ENCODE data around the gene DNER.

DNA sequence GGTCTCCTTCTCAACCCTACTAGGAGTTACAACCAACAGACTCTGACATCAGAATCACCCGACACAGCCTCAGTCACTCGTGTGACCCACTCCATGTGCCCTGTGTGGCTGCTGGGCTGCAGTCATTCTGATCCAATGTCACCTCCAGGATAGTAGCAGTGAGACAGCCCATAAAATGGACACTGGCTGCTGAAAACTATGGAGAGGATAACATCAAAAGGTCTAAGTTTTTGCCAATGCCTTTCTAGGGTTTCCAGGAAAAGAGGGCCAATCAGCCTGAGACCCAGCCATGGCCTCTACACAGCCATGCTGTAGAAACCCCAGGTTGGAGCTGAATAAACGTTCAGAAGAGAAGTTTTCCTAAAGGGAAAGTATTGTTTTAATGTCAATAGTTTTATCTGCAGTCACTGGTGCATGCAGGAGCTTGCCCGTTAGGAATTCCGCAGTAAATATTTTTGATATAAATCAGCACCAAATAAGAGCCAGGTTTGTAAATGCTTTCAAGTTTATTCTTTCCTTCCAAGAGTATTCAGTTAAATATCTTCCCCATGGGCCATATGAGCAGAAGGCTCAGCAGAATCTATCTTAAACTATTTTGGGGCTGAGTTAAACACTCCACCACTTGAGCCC is 351.1 kb downstream of the DNER start:
- TF ChIP-seq, protein P1, sequence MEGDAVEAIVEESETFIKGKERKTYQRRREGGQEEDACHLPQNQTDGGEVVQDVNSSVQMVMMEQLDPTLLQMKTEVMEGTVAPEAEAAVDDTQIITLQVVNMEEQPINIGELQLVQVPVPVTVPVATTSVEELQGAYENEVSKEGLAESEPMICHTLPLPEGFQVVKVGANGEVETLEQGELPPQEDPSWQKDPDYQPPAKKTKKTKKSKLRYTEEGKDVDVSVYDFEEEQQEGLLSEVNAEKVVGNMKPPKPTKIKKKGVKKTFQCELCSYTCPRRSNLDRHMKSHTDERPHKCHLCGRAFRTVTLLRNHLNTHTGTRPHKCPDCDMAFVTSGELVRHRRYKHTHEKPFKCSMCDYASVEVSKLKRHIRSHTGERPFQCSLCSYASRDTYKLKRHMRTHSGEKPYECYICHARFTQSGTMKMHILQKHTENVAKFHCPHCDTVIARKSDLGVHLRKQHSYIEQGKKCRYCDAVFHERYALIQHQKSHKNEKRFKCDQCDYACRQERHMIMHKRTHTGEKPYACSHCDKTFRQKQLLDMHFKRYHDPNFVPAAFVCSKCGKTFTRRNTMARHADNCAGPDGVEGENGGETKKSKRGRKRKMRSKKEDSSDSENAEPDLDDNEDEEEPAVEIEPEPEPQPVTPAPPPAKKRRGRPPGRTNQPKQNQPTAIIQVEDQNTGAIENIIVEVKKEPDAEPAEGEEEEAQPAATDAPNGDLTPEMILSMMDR (IDR thresholded peaks at IDR 0.05) = no peak
- TF ChIP-seq POLR2A (IDR thresholded peaks at IDR 0.05) = no peak

Data from breast epithelium (tissue), 3 donors.